ENCODE measurements around the gene PHETA1.

PHETA1 gene

GRCh38 chr12:111408686-111409402 is 39.9 kb upstream of the PHETA1 start:
- Histone ChIP-seq H2AFZ (ENCODE audit: low read length) (no peak overlapping the region), H3K9me2 (replicated peaks; ENCODE audit: low read depth, low read length) (no peaks in the 10 kb centered on the region), H4K20me1 (ENCODE audit: insufficient read depth, low read length, poor library complexity, severe bottlenecking) (peaks cover 74% of the 10 kb centered on the region), H3K79me2 (ENCODE audit: insufficient read depth, low read length) (peaks cover 79% of the 10 kb centered on the region), H3K9ac (ENCODE audit: low read depth, low read length, poor library complexity, severe bottlenecking) (peak overlapping the region; percentile 99), H3K4me1 (ENCODE audit: insufficient read depth, low read length, poor library complexity, severe bottlenecking) (peaks cover 79% of the 10 kb centered on the region), H3K36me3 (ENCODE audit: insufficient read depth, low read length) (no peaks in the 10 kb centered on the region), H3K9me3 (ENCODE audit: insufficient read depth, low read depth, low read length) (no peaks in the 10 kb centered on the region), H3F3A (ENCODE audit: low read depth) (0 out of 2 replicates have a peak, but pooled peaks cover 2% of the 10 kb centered on the region), H3K4me2 (ENCODE audit: low read depth, low read length, poor library complexity, severe bottlenecking) (peak overlapping the region; percentile 99), H3K4me3 (ENCODE audit: low read length, poor library complexity, severe bottlenecking) (peak overlapping the region; percentile 97), H3K27me3 (ENCODE audit: insufficient read depth, low read length, poor library complexity, severe bottlenecking) (peaks cover 9% of the 10 kb centered on the region)
- TF ChIP-seq CTCF (conservative IDR thresholded peaks at IDR 0.05; ENCODE audit: low read length): no peak
- TF ChIP-seq EZH2phosphoT487 (IDR thresholded peaks at IDR 0.05; ENCODE audit: borderline replicate concordance): no peak

DNA sequence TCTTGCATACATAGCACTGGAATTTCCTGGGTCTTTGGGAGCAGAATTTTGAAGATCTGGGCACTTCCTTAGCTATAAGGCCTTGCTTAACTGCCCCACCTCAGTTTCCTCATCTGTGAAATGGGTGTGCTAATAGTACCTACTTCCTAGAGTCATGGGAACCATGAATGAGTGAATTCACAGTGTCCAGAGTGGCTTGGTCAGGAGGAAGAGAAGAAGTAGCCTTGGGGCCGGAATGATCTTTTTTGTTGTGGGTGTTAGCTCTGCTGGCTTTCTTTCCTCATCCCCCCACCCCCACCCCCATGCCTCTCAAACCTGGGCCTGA is 39.2 kb upstream of the PHETA1 start:
- peaks cover 72% of the 10 kb centered on the region for H3K79me2 ChIP-seq (ENCODE audit: insufficient read depth, low read length)
- H2AFZ ChIP-seq (ENCODE audit: low read length): no peak overlapping the region
- no peaks in the 10 kb centered on the region for H3K36me3 ChIP-seq (ENCODE audit: insufficient read depth, low read length)
- H3K9me2 ChIP-seq (replicated peaks; ENCODE audit: low read depth, low read length): no peaks in the 10 kb centered on the region
- peak overlapping the region; percentile 99 for H3K9ac ChIP-seq (ENCODE audit: low read depth, low read length, poor library complexity, severe bottlenecking)
- H3K27me3 ChIP-seq (ENCODE audit: insufficient read depth, low read length, poor library complexity, severe bottlenecking): peaks cover 9% of the 10 kb centered on the region
- peak overlapping the region; percentile 97 for H3K4me3 ChIP-seq (ENCODE audit: low read length, poor library complexity, severe bottlenecking)
- 0 out of 2 replicates have a peak, but pooled peaks cover 2% of the 10 kb centered on the region for H3F3A ChIP-seq (ENCODE audit: low read depth)
- peak overlapping the region; percentile 99 for H3K4me2 ChIP-seq (ENCODE audit: low read depth, low read length, poor library complexity, severe bottlenecking)
- no peaks in the 10 kb centered on the region for H3K9me3 ChIP-seq (ENCODE audit: insufficient read depth, low read depth, low read length)
- peaks cover 72% of the 10 kb centered on the region for H3K4me1 ChIP-seq (ENCODE audit: insufficient read depth, low read length, poor library complexity, severe bottlenecking)
- peaks cover 68% of the 10 kb centered on the region for H4K20me1 ChIP-seq (ENCODE audit: insufficient read depth, low read length, poor library complexity, severe bottlenecking)
- TF ChIP-seq CTCF (conservative IDR thresholded peaks at IDR 0.05; ENCODE audit: low read length): no peak
- no peak for TF ChIP-seq EZH2phosphoT487 (IDR thresholded peaks at IDR 0.05; ENCODE audit: borderline replicate concordance)

GRCh38 chr12:111407377-111408115 is 38.7 kb upstream of the PHETA1 start:
- Histone ChIP-seq H3K36me3 (ENCODE audit: insufficient read depth, low read length) (no peaks in the 10 kb centered on the region), H2AFZ (ENCODE audit: low read length) (no peak overlapping the region), H3K79me2 (ENCODE audit: insufficient read depth, low read length) (peaks cover 66% of the 10 kb centered on the region), H3F3A (ENCODE audit: low read depth) (0 out of 2 replicates have a peak, but pooled peaks cover 2% of the 10 kb centered on the region), H3K4me2 (ENCODE audit: low read depth, low read length, poor library complexity, severe bottlenecking) (peak overlapping the region; percentile 99), H3K27me3 (ENCODE audit: insufficient read depth, low read length, poor library complexity, severe bottlenecking) (peaks cover 9% of the 10 kb centered on the region), H4K20me1 (ENCODE audit: insufficient read depth, low read length, poor library complexity, severe bottlenecking) (peaks cover 63% of the 10 kb centered on the region), H3K9me2 (replicated peaks; ENCODE audit: low read depth, low read length) (no peaks in the 10 kb centered on the region), H3K9me3 (ENCODE audit: insufficient read depth, low read depth, low read length) (no peaks in the 10 kb centered on the region), H3K9ac (ENCODE audit: low read depth, low read length, poor library complexity, severe bottlenecking) (peak overlapping the region; percentile 99), H3K4me3 (ENCODE audit: low read length, poor library complexity, severe bottlenecking) (peak overlapping the region; percentile 97), H3K4me1 (ENCODE audit: insufficient read depth, low read length, poor library complexity, severe bottlenecking) (peaks cover 67% of the 10 kb centered on the region)
- TF ChIP-seq CTCF (conservative IDR thresholded peaks at IDR 0.05; ENCODE audit: low read length) (no peak), EZH2phosphoT487 (IDR thresholded peaks at IDR 0.05; ENCODE audit: borderline replicate concordance) (no peak)

Data from Loucy (cell line).